Measurements from ENCODE around the gene NACC1. TPM values are rescaled to one million over a fixed set of nuclear protein-coding genes. Genes with fewer than 3 reads are reported as not detected.
A peak's percentile ranks its signal among the peaks of the same experiment; 100 is the strongest.

NACC1 gene
- total and polyA plus RNA-seq, 2 of the 13 experiments (the other 11 are each of a cell fraction or from before 2014, with no cell fraction given) = 31.8 to 42.3 TPM

DNA sequence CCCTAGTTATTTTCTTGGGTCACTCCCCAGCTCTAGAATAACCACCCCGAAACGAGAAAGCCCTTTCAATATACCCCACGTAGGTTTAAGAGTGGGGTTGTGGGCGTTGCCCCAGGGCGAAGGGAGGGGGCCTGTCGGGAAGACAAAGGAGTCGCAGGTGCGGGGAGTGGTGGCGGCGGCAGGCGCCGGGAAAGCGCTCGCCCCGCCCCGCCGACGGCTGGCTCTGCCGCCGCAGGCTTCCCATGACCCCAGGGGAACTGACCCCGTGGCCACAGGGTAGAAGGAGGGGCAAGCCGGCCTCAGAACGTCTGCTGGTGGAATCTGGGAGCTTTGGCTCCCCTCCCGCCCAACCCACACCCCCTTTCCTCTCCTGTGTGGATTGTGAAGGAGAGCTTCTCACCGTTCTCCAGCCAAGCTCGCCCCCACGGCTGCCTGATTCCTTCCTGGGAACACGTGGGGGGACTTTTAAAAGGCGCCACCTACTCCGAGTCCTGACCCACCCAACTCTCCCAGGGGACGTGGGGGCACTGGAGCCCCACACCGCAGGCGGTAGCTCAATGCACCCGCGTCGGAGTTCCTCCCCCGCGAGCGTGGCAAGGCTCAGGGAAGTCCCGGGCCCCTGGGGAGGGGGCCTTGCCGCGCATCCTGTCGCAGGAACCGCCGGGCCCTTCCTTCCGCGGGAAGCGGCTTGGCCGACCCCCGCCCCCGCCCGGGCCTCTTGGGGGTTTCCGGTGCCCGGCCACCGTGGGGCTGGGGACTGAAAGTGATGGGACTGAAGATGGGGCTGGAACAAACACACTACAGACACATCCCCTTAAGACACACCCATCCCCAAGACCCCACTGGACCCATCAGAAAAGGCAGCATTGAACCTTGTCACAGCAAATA is 37.7 kb downstream of the NACC1 start (continued):
- TF ChIP-seq, protein P1, sequence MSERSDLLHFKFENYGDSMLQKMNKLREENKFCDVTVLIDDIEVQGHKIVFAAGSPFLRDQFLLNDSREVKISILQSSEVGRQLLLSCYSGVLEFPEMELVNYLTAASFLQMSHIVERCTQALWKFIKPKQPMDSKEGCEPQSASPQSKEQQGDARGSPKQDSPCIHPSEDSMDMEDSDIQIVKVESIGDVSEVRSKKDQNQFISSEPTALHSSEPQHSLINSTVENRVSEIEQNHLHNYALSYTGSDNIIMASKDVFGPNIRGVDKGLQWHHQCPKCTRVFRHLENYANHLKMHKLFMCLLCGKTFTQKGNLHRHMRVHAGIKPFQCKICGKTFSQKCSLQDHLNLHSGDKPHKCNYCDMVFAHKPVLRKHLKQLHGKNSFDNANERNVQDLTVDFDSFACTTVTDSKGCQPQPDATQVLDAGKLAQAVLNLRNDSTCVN (CRISPR knock-in tag; IDR thresholded peaks at IDR 0.05; ENCODE audit: borderline replicate concordance) = no peak
- no peak for TF ChIP-seq ZNF562 (CRISPR knock-in tag; IDR thresholded peaks at IDR 0.05; ENCODE audit: borderline replicate concordance)
- TF ChIP-seq ZNF44 (CRISPR knock-in tag; IDR thresholded peaks at IDR 0.05) = no peak
- TF ChIP-seq ZNF430 (CRISPR knock-in tag; IDR thresholded peaks at IDR 0.05) = peak; percentile 44; the same call in 1 of the 2 replicates
- 0 out of 2 replicates have a peak, but pooled peaks have one; percentile 49 for TF ChIP-seq ZNF33A (CRISPR knock-in tag; IDR thresholded peaks at IDR 0.05; ENCODE audit: borderline replicate concordance)
- TF ChIP-seq, protein P2, sequence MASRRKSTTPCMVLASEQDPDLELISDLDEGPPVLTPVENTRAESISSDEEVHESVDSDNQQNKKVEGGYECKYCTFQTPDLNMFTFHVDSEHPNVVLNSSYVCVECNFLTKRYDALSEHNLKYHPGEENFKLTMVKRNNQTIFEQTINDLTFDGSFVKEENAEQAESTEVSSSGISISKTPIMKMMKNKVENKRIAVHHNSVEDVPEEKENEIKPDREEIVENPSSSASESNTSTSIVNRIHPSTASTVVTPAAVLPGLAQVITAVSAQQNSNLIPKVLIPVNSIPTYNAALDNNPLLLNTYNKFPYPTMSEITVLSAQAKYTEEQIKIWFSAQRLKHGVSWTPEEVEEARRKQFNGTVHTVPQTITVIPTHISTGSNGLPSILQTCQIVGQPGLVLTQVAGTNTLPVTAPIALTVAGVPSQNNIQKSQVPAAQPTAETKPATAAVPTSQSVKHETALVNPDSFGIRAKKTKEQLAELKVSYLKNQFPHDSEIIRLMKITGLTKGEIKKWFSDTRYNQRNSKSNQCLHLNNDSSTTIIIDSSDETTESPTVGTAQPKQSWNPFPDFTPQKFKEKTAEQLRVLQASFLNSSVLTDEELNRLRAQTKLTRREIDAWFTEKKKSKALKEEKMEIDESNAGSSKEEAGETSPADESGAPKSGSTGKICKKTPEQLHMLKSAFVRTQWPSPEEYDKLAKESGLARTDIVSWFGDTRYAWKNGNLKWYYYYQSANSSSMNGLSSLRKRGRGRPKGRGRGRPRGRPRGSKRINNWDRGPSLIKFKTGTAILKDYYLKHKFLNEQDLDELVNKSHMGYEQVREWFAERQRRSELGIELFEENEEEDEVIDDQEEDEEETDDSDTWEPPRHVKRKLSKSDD (CRISPR knock-in tag; IDR thresholded peaks at IDR 0.05; ENCODE audit: low read depth) = no peak
- TF ChIP-seq LCORL (IDR thresholded peaks at IDR 0.05) = no peak
- peak; percentile 28; the same call in 1 of the 2 replicates for TF ChIP-seq LCORL (CRISPR knock-in tag; IDR thresholded peaks at IDR 0.05)
- TF ChIP-seq KMT2B (CRISPR knock-in tag; IDR thresholded peaks at IDR 0.05) = no peak
- TF ChIP-seq ATRX (CRISPR knock-in tag; IDR thresholded peaks at IDR 0.05; ENCODE audit: borderline replicate concordance) = no peak
- no peak for TF ChIP-seq ZNF878 (CRISPR knock-in tag; IDR thresholded peaks at IDR 0.05)
- peak; percentile 79; the same call in 1 of the 2 replicates for TF ChIP-seq HIVEP1 (CRISPR knock-in tag; IDR thresholded peaks at IDR 0.05)
- TF ChIP-seq JUN (CRISPR knock-in tag; IDR thresholded peaks at IDR 0.05) = no peak
- TF ChIP-seq, protein P3, sequence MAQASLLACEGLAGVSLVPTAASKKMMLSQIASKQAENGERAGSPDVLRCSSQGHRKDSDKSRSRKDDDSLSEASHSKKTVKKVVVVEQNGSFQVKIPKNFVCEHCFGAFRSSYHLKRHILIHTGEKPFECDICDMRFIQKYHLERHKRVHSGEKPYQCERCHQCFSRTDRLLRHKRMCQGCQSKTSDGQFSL (CRISPR knock-in tag; IDR thresholded peaks at IDR 0.05) = no peak
- no peak for TF ChIP-seq ZNF724P (CRISPR knock-in tag; IDR thresholded peaks at IDR 0.05; ENCODE audit: borderline replicate concordance)
- TF ChIP-seq, protein P4, sequence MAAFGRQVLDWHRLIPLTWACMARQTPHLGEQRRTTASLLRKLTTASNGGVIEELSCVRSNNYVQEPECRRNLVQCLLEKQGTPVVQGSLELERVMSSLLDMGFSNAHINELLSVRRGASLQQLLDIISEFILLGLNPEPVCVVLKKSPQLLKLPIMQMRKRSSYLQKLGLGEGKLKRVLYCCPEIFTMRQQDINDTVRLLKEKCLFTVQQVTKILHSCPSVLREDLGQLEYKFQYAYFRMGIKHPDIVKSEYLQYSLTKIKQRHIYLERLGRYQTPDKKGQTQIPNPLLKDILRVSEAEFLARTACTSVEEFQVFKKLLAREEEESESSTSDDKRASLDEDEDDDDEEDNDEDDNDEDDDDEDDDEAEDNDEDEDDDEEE (CRISPR knock-in tag; IDR thresholded peaks at IDR 0.05) = no peak; the same call in 1 of the 2 replicates
- 0 out of 2 replicates have a peak, but pooled peaks have one; percentile 24 for TF ChIP-seq ZNF343 (CRISPR knock-in tag; IDR thresholded peaks at IDR 0.05)
- no peak for TF ChIP-seq AHR (CRISPR knock-in tag; IDR thresholded peaks at IDR 0.05)
- TF ChIP-seq, protein P5, sequence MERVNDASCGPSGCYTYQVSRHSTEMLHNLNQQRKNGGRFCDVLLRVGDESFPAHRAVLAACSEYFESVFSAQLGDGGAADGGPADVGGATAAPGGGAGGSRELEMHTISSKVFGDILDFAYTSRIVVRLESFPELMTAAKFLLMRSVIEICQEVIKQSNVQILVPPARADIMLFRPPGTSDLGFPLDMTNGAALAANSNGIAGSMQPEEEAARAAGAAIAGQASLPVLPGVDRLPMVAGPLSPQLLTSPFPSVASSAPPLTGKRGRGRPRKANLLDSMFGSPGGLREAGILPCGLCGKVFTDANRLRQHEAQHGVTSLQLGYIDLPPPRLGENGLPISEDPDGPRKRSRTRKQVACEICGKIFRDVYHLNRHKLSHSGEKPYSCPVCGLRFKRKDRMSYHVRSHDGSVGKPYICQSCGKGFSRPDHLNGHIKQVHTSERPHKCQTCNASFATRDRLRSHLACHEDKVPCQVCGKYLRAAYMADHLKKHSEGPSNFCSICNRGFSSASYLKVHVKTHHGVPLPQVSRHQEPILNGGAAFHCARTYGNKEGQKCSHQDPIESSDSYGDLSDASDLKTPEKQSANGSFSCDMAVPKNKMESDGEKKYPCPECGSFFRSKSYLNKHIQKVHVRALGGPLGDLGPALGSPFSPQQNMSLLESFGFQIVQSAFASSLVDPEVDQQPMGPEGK (CRISPR knock-in tag; IDR thresholded peaks at IDR 0.05) = peak; percentile 22
- TF ChIP-seq ZEB1 (IDR thresholded peaks at IDR 0.05; ENCODE audit: insufficient replicate concordance, low read depth) = peak; percentile 47
- TF ChIP-seq PHF5A (CRISPR knock-in tag; IDR thresholded peaks at IDR 0.05; ENCODE audit: low read depth, unreplicated experiment) = no peak
- peak; percentile 56; the same call in 1 of the 2 replicates for TF ChIP-seq ZNF607 (CRISPR knock-in tag; IDR thresholded peaks at IDR 0.05; ENCODE audit: borderline replicate concordance)

Measured in HepG2 (cell line).